Fibroblast of villous mesenchyme (primary cell): ENCODE data around the gene CLIP3. TPM values are rescaled to one million over a fixed set of nuclear protein-coding genes. Genes with fewer than 3 reads are reported as not detected.
A peak's percentile ranks its signal among the peaks of the same experiment; 100 is the strongest.

Experiments used
- DNase-seq: peaks from one replicate; pipeline ENCODE4 v3.0.0-alpha.2; 2010; ENCODE audit warnings: low read depth
- H3K4me3 ChIP-seq: 2 replicates; pipeline ENCODE4 v1.5.1; 2011; ENCODE audit warnings: low read depth, mild to moderate bottlenecking, low read length
- total RNA-seq: library from RNA; depleted of rRNA; stranded (reverse); fragments of >200 nt; gene quantifications from 2 replicates; pipeline ENCODE4 v1.2.3, GENCODE V29; 2012
- TF ChIP-seq, protein P1 (sequence below): IDR thresholded peaks from 2 replicates; pipeline ENCODE4 v1.5.1; 2012; ENCODE audit warnings: low read depth, mild to moderate bottlenecking, low read length; ENCODE audit not compliant: insufficient read depth

The CLIP3 gene
- total RNA-seq, 1 donor, result 17.3 TPM

DNA sequence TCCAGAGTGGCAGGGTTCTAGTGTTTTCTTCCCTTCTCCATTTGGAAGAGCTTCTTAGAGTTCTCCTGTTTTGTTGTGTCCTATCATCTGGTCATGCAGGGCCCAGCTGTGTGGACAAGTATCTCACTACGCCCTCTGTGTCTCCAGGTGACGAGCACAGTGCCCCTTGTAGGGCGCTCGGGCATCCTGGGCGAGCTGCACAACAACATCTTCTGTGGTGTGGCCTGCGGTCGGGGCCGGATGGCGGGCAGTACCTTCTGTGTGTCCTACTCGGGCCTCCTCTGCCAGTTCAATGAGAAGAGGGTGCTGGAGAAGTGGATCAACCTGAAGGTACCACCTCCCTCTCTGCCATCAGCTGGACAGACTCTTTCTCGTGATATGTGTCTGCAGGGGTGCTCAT is 35.0 kb upstream of the CLIP3 start:
- no peak overlapping the region for H3K4me3 ChIP-seq
- no peak for DNase-seq
- TF ChIP-seq, protein P1, sequence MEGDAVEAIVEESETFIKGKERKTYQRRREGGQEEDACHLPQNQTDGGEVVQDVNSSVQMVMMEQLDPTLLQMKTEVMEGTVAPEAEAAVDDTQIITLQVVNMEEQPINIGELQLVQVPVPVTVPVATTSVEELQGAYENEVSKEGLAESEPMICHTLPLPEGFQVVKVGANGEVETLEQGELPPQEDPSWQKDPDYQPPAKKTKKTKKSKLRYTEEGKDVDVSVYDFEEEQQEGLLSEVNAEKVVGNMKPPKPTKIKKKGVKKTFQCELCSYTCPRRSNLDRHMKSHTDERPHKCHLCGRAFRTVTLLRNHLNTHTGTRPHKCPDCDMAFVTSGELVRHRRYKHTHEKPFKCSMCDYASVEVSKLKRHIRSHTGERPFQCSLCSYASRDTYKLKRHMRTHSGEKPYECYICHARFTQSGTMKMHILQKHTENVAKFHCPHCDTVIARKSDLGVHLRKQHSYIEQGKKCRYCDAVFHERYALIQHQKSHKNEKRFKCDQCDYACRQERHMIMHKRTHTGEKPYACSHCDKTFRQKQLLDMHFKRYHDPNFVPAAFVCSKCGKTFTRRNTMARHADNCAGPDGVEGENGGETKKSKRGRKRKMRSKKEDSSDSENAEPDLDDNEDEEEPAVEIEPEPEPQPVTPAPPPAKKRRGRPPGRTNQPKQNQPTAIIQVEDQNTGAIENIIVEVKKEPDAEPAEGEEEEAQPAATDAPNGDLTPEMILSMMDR, result no peak

DNA sequence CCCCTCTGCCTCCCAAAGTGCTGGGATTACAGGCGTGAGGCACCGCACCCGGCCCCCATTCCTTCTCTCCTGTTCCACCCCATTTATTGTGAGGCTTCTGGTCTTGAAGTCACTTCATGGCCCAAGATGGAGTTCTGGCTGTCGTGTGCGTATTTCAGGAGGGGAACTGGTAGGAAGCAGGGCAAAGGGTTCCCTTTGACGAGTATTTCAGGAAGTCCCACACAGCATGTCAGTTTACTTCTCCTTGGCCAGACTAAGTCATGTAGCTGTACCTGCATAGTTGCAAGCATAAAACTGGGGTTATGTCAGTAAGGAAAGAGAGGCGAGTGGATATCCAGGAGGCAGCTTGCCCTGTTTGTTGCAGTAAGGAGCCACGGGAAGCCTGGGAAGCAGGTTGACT is 32.2 kb upstream of the CLIP3 start:
- TF ChIP-seq, protein P1, result no peak
- no peak overlapping the region for H3K4me3 ChIP-seq
- no peak for DNase-seq

DNA sequence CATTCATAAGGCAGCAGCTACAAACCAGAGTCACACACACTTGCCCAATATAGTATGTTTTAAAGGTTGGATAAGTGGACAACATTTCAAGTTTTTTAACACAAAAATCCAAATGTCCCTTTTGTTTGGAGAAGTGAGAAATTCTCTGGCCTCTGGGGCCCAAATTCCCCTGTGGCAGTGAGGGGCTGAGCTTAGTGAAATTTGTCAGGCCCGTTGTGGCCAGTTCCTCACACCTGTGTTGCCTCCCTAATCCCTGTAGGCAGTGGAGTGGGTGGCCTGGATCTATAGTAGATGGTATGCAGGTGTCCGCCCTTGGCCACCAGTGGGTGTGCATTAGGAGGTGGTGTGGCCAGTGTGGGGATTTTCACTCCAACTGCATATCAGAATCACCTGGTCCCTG is 28.7 kb upstream of the CLIP3 start:
- H3K4me3 ChIP-seq, result no peak overlapping the region
- TF ChIP-seq, protein P1, result no peak
- no peak for DNase-seq

DNA sequence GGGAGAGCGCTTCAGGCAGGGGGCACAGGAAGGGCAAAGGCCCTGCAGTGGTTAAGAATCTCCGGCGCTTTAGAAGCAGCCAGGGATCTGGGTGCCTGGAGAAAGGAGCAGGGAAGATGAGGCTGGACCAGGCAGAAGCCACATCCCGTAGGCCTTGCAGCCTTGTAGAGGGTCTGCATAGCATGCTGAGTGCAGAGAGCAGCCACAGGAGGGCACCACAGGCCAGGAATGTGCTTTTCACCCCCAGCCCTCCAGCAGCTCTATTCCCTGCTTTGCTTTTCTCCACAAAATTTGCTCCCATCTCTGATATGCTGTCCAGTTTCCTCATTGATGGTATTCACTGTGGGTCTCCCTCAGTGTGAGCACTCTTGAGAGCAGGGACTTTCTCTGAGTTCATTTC is 27.8 kb upstream of the CLIP3 start:
- TF ChIP-seq, protein P1, result peak; percentile 81
- H3K4me3 ChIP-seq, result no peak overlapping the region
- DNase-seq, result peak; percentile 72

DNA sequence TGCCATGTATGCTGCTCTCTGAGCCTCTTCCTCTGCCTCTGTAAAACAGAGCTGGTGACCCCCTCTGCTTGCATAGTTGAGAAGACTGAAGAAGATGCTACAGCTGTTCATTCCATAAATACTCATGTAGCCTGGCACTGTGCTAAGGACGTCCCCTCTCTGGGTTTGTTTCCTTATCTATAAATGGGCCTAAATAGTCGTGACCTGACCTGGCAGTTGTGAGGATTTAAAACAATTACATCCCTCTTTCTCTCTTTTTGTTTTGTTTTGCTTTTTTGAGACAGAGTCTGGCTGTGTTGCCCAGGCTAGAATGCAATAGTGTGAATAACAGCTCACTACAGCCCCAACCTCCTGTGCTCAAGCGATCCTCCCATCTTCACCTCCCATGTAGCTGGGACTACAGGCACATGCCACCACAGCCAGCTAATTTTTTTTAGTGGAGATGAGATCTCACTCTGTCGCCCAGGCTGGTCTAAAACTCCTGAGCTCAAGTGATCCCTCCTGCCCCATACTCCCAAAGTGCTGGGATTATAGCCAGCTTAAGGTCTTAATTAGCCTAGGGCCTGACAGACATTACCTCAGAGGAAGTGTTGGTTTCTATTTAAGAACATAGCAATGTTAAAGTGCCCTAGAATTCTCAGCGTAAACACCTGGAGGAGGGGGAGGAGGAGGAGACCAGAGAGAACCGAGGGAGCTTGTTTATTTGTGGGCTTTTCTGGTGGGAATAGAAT is 26.7 kb upstream of the CLIP3 start:
- TF ChIP-seq, protein P1, result no peak
- DNase-seq, result no peak
- no peak overlapping the region for H3K4me3 ChIP-seq

DNA sequence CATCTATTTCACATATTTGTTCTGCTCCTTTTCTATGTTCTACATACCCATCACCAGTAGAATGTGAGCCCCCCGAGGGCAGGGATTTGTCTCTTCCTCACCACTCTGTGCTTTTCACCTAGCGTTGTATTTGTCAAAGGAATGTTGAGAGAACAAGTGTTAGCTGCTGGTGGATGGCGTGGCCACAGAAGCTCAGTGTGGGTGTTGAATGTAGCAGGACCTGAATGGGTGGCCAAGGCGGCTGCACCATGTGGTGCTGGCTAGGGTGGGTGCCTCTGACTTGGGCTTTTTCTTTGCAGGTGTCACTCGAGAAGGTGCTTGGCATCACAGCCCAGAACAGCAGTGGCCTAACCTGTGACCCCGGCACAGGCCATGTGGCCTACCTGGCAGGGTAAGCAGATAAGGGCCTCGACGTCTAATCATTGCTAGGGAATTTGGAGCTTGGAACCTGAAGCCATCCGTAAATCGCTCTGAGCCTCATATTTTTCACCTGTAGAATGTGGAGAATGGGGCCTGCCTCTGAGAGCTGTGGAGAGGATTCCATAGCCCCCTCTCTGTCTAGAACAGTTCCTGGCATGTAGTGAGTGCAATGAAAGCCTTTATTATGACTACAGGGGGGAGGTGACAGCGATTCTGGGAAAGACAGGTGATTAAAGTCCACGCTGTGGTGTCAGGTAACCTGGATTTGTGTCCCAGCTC is 26.0 kb upstream of the CLIP3 start:
- TF ChIP-seq, protein P1, result no peak
- no peak overlapping the region for H3K4me3 ChIP-seq
- no peak for DNase-seq
